ENCODE data around the gene ZNF385B.

Gene ZNF385B

DNA sequence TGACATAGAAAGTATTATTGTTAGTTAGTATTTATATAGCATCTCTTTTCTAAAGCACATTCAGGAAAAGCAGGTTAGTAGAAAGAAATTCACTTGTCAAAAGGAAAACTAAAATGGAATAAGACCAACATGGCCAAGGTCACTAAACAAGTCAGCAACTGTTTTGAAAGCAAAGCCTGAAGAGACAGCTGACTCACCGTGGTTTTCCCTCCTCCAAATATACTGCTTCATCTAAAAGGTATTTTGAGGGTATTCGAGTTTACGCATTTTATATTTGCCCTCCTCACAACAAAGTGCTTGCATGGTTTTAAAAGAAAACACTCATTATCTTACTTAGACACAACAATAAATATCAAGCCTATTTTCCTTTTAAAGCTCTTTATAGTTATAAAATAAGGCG lies 24.0 kb downstream of the ZNF385B start:
- peak; percentile 65 for ATAC-seq (ENCODE audit: low read depth)

DNA sequence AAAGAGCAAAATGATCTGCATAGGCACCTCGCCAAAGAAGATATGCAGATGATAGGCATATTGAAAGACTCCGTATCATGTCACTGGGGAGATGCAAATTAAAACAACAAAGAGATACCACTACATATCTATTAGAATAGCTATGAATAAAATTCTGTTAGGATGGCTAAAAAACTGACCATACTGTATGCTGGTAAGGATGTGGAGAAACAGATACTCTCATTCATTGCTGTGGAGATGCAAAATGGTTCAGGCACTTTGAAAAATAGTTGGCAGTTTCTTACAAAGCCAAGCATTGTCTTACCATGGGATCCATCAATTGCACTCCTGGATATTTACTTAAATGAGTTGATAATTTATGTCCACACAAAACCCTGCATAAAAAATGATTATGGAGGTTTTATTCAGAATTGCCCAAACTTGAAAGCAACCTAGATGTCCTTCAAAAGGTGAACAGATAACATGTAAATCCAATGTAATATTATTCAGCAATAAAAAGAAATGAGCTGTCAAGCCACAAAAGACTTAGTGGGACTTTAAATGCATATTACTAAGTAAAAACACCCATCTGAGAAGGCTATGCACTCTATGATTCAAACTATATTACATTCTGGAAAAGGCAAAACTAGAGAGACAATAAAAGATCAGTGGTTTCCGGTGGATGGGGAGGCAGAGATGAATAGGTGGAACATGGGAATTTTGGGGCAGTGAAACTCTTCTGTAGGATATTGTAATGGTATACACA lies 31.2 kb downstream of the ZNF385B start:
- TF ChIP-seq, protein P1, sequence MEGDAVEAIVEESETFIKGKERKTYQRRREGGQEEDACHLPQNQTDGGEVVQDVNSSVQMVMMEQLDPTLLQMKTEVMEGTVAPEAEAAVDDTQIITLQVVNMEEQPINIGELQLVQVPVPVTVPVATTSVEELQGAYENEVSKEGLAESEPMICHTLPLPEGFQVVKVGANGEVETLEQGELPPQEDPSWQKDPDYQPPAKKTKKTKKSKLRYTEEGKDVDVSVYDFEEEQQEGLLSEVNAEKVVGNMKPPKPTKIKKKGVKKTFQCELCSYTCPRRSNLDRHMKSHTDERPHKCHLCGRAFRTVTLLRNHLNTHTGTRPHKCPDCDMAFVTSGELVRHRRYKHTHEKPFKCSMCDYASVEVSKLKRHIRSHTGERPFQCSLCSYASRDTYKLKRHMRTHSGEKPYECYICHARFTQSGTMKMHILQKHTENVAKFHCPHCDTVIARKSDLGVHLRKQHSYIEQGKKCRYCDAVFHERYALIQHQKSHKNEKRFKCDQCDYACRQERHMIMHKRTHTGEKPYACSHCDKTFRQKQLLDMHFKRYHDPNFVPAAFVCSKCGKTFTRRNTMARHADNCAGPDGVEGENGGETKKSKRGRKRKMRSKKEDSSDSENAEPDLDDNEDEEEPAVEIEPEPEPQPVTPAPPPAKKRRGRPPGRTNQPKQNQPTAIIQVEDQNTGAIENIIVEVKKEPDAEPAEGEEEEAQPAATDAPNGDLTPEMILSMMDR (IDR thresholded peaks at IDR 0.05; ENCODE audit: poor library complexity, severe bottlenecking) = no peak
- H3K4me1 ChIP-seq (ENCODE audit: insufficient read depth, poor library complexity, severe bottlenecking) = no peaks in the 10 kb centered on the region
- DNase-seq (ENCODE audit: low spot score) (no peak), ATAC-seq (ENCODE audit: low read depth) (no peak)
- H3K4me3 ChIP-seq (ENCODE audit: severe bottlenecking) = no peak overlapping the region
- no peaks in the 10 kb centered on the region for H3K36me3 ChIP-seq (ENCODE audit: low read depth)
- no peaks in the 10 kb centered on the region for H3K27me3 ChIP-seq (ENCODE audit: insufficient read depth, poor library complexity, severe bottlenecking)
- no peaks in the 10 kb centered on the region for H3K9me3 ChIP-seq (ENCODE audit: severe bottlenecking)
- no peak overlapping the region for H3K27ac ChIP-seq (ENCODE audit: poor library complexity, severe bottlenecking)

More for the DNA sequence above, 24.0 kb downstream of the ZNF385B start:
- no peak for DNase-seq (ENCODE audit: low spot score)
- Histone ChIP-seq H3K36me3 (ENCODE audit: low read depth) (no peaks in the 10 kb centered on the region), H3K4me1 (ENCODE audit: insufficient read depth, poor library complexity, severe bottlenecking) (no peaks in the 10 kb centered on the region), H3K4me3 (ENCODE audit: severe bottlenecking) (no peak overlapping the region), H3K9me3 (ENCODE audit: severe bottlenecking) (no peaks in the 10 kb centered on the region), H3K27ac (ENCODE audit: poor library complexity, severe bottlenecking) (no peak overlapping the region), H3K27me3 (ENCODE audit: insufficient read depth, poor library complexity, severe bottlenecking) (no peaks in the 10 kb centered on the region)
- TF ChIP-seq, protein P1 (IDR thresholded peaks at IDR 0.05; ENCODE audit: poor library complexity, severe bottlenecking) = no peak

DNA sequence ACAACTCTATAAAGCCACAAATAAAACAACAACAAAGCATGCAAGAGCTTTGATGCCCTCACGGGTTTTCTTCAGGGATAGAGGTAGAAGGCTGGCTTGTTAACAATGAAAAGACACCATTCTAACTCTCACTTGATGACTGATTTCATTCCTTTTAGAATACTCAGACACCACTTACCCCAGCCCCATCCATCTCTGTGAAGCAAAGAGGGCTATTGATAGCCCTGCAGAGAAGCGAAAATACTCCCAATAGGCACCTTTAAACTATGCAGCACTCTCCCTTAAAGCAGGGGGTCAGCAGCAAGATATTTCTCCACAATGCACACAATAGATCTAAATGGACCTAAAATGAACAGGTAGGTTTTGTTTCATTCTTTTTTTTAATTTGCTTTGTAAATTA lies 35.1 kb downstream of the ZNF385B start:
- Histone ChIP-seq H3K4me3 (ENCODE audit: severe bottlenecking) (no peak overlapping the region), H3K36me3 (ENCODE audit: low read depth) (no peaks in the 10 kb centered on the region), H3K4me1 (ENCODE audit: insufficient read depth, poor library complexity, severe bottlenecking) (no peaks in the 10 kb centered on the region), H3K27ac (ENCODE audit: poor library complexity, severe bottlenecking) (no peak overlapping the region), H3K27me3 (ENCODE audit: insufficient read depth, poor library complexity, severe bottlenecking) (no peaks in the 10 kb centered on the region), H3K9me3 (ENCODE audit: severe bottlenecking) (no peaks in the 10 kb centered on the region)
- TF ChIP-seq, protein P1 (IDR thresholded peaks at IDR 0.05; ENCODE audit: poor library complexity, severe bottlenecking) = no peak
- ATAC-seq (ENCODE audit: low read depth) (no peak), DNase-seq (ENCODE audit: low spot score) (no peak)

DNA sequence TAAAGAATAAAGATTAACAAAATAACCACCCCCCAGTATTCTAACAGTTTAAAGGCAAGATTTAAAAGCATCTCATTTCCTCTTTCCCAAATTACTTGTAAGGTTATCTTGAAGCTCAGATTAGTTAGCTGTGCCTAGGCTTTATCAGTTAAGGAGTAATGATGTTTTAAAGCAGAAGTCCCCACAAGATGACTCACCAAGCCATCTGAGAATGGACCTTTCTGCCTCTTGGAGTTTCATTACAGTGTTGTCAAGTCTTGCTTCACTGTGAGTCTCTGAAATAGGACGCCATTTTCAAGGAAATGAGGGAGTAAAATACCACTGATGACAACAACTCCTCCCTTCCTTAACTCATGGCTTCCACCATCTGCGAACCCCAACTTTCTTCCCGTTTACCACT lies 35.9 kb downstream of the ZNF385B start:
- Histone ChIP-seq H3K27me3 (ENCODE audit: insufficient read depth, poor library complexity, severe bottlenecking) (no peaks in the 10 kb centered on the region), H3K36me3 (ENCODE audit: low read depth) (no peaks in the 10 kb centered on the region), H3K9me3 (ENCODE audit: severe bottlenecking) (no peaks in the 10 kb centered on the region), H3K4me1 (ENCODE audit: insufficient read depth, poor library complexity, severe bottlenecking) (no peaks in the 10 kb centered on the region), H3K4me3 (ENCODE audit: severe bottlenecking) (no peak overlapping the region), H3K27ac (ENCODE audit: poor library complexity, severe bottlenecking) (no peak overlapping the region)
- TF ChIP-seq, protein P1 (IDR thresholded peaks at IDR 0.05; ENCODE audit: poor library complexity, severe bottlenecking) = no peak
- no peak for DNase-seq (ENCODE audit: low spot score)
- no peak for ATAC-seq (ENCODE audit: low read depth)

DNA sequence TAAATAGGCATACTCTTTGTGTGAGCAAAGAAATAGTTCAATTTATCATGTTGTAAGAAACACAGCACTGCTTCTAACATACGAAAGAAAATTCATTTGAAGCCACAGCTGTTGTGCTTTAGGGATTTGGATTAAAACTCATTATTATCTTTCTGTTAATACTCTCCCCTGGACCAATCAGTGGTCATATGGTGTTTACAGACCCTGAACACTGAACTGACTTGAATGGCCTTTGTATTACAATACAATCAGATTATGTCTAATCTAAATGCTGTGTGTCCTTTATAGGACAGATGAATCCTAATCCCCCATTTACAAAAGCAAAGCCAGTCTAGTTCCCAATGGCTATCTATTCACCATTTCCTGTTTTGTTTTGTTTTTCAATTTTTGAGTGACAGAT lies 36.5 kb downstream of the ZNF385B start:
- Histone ChIP-seq H3K36me3 (ENCODE audit: low read depth) (no peaks in the 10 kb centered on the region), H3K27ac (ENCODE audit: poor library complexity, severe bottlenecking) (no peak overlapping the region), H3K9me3 (ENCODE audit: severe bottlenecking) (no peaks in the 10 kb centered on the region), H3K27me3 (ENCODE audit: insufficient read depth, poor library complexity, severe bottlenecking) (no peaks in the 10 kb centered on the region), H3K4me3 (ENCODE audit: severe bottlenecking) (no peak overlapping the region), H3K4me1 (ENCODE audit: insufficient read depth, poor library complexity, severe bottlenecking) (no peaks in the 10 kb centered on the region)
- DNase-seq (ENCODE audit: low spot score) = no peak
- ATAC-seq (ENCODE audit: low read depth) = no peak
- TF ChIP-seq, protein P1 (IDR thresholded peaks at IDR 0.05; ENCODE audit: poor library complexity, severe bottlenecking) = no peak
